ENCODE measurements around the gene NPPB. TPM values are rescaled to one million over a fixed set of nuclear protein-coding genes. Genes with fewer than 3 reads are reported as not detected.

Gene NPPB
- total and polyA plus RNA-seq, 9 of the 15 experiments (the other 6 are each of a cell fraction or from before 2014, with no cell fraction given): not detected

DNA sequence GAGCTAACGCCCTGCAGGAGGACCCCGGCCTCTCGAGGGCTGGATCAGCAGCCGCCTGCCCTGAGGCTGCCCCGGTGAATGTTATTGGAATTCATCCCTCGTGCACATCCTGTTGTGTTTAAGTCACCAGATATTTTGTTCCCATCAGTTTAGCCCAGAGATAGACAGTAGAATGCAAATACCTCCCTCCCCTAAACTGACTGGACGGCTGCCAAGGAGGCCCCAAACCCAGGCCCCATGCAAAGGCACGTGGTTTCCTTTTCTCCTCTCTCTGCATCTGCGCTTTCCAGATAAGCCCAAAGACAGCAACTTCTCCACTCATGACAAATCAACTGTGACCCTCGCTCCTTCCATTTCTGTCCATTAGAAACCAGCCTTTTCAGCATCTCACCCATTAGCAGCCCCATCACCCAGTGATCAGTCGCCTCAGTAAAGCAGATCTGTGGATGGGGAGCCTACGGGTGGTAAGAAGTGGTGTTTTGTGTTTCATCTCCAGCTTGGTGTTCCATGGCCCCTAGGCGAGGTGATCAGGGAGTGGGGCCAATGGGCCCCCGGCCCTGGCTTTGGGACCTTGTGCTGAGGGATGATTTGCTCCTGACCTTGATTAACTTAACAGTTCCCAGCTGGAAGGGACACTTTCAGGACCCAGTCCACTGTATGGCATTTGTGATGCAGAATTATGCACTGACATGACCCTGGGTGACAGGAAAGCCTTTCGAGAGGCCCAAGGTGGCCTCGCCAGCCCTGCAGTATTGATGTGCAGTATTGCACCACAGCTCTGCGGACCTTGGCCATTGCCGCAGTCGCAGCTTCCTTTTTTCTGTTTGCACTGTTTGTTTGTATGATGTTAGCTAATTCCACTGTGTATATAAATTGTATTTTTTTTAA, 16.3 kb downstream of the NPPB start (continued):
- TF ChIP-seq, protein P1, sequence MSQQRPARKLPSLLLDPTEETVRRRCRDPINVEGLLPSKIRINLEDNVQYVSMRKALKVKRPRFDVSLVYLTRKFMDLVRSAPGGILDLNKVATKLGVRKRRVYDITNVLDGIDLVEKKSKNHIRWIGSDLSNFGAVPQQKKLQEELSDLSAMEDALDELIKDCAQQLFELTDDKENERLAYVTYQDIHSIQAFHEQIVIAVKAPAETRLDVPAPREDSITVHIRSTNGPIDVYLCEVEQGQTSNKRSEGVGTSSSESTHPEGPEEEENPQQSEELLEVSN (IDR thresholded peaks at IDR 0.05; ENCODE audit: borderline replicate concordance in 1 of 2, extremely low read depth in 1 of 2, insufficient read depth in 1 of 2, insufficient read length in 1 of 2, low read depth in 1 of 2, low read length in 1 of 2, poor library complexity in 1 of 2, severe bottlenecking in 1 of 2): peak; percentile 67 to 78
- TF ChIP-seq ZNF395 (CRISPR knock-in tag; IDR thresholded peaks at IDR 0.05) (peak; percentile 92), BMI1 (IDR thresholded peaks at IDR 0.05; ENCODE audit: low read length) (no peak), MIER1 (IDR thresholded peaks at IDR 0.05; ENCODE audit: low read depth) (peak; percentile 84), ZNF134 (CRISPR knock-in tag; conservative IDR thresholded peaks at IDR 0.05) (0 out of 2 replicates have a peak, but pooled peaks have one; percentile 12), TBL1XR1 (IDR thresholded peaks at IDR 0.05; ENCODE audit: low read length in 2 of 2) (peak; percentile 84 to 90), SMAD3 (CRISPR knock-in tag; conservative IDR thresholded peaks at IDR 0.05) (no peak), CCNT2 (IDR thresholded peaks at IDR 0.05; ENCODE audit: borderline replicate concordance, extremely low read depth, insufficient read length, low read depth, low read length) (peak; percentile 94), MAFK (IDR thresholded peaks at IDR 0.05; ENCODE audit: low read length) (peak; percentile 26; the same call in 1 of the 2 replicates), PYGO2 (tag; IDR thresholded peaks at IDR 0.05) (peak; percentile 72; the same call in 1 of the 2 replicates), MEF2D (tag; conservative IDR thresholded peaks at IDR 0.05; ENCODE audit: low read depth) (peak; percentile 74; the same call in 1 of the 2 replicates), RB1 (IDR thresholded peaks at IDR 0.05; ENCODE audit: low read depth) (no peak; the same call in 1 of the 2 replicates), VEZF1 (CRISPR knock-in tag; IDR thresholded peaks at IDR 0.05) (peak; percentile 90), CC2D1A (IDR thresholded peaks at IDR 0.05) (peak; percentile 72; the same call in 1 of the 2 replicates), MXD1 (CRISPR knock-in tag; IDR thresholded peaks at IDR 0.05; ENCODE audit: borderline replicate concordance, poor library complexity, severe bottlenecking) (peak; percentile 76), GTF2E2 (tag; IDR thresholded peaks at IDR 0.05) (no peak), PHB2 (IDR thresholded peaks at IDR 0.05; ENCODE audit: low read depth) (0 out of 2 replicates have a peak, but pooled peaks have one; percentile 54), ARID1B (IDR thresholded peaks at IDR 0.05) (peak; percentile 99)

Data from K562 (cell line).